NOMO-1 treated with DMSO at 0.1 percent for 48 hours (cell line): ENCODE results near the gene GLOD5.
"Not testable (repeated sequence)": the region's sequence is repeated elsewhere in the genome, so short reads cannot be mapped to it uniquely, and the experiment has no call there.

Source experiments
- DNase-seq: peaks from one replicate; lab custom pipeline; 2025; ENCODE audit not compliant: unreplicated experiment; lab: John Stamatoyannopoulos, UW

Gene GLOD5

DNA sequence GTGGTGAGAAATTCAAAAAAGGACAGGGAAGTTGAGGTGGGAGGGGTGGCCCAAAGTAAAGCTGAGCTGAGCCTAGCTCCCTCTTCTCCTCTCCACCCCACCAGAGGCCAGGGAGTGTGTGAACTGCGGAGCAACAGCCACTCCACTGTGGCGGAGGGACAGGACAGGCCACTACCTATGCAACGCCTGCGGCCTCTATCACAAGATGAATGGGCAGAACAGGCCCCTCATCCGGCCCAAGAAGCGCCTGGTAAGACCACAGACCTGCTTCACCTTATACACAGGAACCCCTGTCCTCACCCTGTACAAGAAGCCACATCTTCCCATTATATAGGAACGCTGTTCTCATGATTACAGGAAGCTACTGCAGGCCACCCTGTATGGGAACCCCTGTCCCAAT lies 30.7 kb downstream of the GLOD5 start:
- no peak for DNase-seq

GRCh38 chrX:48793935-48794334 lies 32.4 kb downstream of the GLOD5 start:
- DNase-seq, result no peak

DNA sequence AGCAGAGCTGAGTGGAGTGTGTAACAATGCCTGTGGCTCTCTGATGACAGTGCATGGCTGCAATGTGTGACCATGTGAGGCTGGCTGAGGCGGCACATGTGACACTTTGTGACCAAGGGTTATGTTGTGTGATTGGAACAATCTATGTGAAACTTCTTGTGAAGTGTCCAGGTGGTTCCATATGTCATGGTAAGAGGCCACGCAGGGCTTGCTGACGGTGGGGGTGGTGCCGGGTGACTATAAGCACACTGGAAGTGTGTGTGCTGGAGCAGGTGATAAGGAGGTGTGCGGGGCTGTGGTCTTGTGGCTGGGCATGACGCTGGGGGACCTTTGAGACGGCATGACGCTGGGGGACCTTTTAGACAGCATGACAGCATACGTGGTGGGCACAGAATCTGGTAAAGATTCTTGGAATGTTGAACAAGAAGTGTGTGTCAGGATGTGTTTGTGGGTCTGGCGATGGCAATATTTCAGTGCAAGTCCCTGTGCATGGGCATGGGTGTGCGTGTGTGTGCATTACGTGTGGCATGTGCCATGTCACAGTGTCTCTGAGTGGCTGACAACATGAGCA lies 32.9 kb downstream of the GLOD5 start:
- DNase-seq, result no peak

- no peak for DNase-seq
These were observed 33.5 kb downstream of the GLOD5 start for GRCh38 chrX:48794911-48795515.

DNA sequence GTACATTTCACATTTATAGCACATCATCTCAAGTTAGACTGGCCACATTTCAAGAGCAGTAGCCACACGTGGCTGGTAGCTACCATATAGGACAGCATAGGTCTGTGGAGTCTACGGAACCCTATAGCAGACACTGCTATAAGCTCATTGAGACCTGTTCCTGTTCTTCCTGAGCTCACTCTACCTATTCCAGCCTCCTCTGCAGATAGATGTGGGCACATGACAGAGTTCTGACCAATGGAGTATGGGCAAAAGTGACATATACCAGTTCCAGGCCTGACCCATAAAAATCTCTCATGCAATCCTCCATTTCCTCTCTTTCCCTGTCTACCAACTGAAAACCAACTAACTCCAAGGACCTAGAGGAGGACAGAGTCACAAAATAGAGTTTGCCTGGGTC lies 36.8 kb downstream of the GLOD5 start:
- no peak for DNase-seq

GRCh38 chrX:48800574-48801279 lies 39.2 kb downstream of the GLOD5 start:
- DNase-seq, result no peak

- DNase-seq, result peak; percentile 95
These were observed 39.9 kb downstream of the GLOD5 start, which contains the start of gene HDAC6 for GRCh38 chrX:48801280-48802088. Gene HDAC6, plus strand, starts transcription at chrX:48802067. Its CDS starts 626 bp downstream, at chrX:48802693.

DNA sequence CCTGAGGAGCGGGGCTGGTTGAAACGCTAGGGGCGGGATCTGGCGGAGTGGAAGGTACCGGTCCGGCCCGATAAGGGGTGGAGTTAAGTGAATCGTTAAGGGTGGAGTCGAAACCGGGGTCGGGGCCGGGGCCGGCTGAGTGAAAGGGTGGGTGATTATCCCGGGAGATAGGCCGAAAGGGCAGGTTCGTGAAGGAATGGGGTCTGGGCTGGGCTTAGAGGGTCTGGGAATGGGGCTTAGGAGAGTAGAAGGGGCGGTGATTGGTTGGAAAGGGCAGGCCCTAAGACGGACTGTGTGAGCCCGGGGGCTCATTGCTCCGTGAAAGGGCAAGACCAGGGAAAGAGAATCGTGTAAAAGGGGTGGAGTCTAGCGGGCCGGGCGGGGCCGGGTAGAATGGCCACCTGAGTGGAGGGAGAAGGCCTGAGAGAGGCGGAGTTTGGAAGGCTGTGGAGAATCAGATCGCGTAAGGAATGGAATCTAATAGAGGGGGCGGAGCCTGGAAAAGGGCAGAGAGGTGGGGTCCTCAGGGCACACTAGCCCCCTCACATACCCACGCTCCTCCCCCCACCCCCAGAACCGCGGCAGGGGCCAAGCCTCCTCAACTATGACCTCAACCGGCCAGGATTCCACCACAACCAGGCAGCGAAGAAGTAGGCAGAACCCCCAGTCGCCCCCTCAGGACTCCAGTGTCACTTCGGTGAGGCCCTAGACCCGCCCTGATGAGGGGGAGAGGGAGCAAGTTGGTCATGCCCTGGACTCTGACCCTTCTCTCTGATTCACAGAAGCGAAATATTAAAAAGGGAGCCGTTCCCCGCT lies 40.8 kb downstream of the GLOD5 start:
- peak; percentile 76 for DNase-seq

DNA sequence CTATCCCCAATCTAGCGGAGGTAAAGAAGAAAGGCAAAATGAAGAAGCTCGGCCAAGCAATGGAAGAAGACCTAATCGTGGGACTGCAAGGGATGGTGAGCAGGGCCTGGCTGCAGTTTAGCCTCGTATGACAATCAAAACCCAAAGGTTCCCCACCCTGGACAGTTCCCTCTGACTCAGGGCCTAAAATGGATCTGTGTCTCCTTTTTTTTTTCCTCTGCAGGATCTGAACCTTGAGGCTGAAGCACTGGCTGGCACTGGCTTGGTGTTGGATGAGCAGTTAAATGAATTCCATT lies 41.3 kb downstream of the GLOD5 start:
- DNase-seq, result no peak

GRCh38 chrX:48806081-48806480 lies 44.5 kb downstream of the GLOD5 start:
- DNase-seq, result no peak

DNA sequence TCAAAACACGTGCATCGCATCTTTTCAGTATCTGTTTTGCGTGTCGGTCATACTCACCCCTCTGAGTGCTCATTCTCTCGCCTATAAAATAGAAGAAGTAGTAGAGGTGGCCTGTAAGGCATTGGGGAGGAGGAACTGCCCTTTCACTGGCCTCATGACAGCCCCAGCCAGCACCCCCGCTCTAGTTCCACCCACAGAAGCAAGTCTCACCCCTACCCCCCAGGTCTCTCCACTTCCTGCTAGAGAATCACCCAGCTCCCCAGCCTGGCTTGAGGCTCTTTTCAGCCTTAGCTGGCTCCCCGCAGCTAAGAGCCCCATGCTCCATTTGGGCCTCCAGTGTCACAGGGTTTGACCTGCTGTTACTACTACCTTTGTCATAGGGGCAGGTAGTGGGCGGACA lies 52.1 kb downstream of the GLOD5 start:
- DNase-seq, result no peak

- no peak for DNase-seq
These were observed 53.2 kb downstream of the GLOD5 start for GRCh38 chrX:48814722-48815121.

GRCh38 chrX:48815266-48815665 lies 53.7 kb downstream of the GLOD5 start:
- DNase-seq, result no peak

- DNase-seq, result no peak
These were observed 54.7 kb downstream of the GLOD5 start for GRCh38 chrX:48816014-48816810.

GRCh38 chrX:48818098-48818497 lies 56.6 kb downstream of the GLOD5 start:
- no peak for DNase-seq

DNA sequence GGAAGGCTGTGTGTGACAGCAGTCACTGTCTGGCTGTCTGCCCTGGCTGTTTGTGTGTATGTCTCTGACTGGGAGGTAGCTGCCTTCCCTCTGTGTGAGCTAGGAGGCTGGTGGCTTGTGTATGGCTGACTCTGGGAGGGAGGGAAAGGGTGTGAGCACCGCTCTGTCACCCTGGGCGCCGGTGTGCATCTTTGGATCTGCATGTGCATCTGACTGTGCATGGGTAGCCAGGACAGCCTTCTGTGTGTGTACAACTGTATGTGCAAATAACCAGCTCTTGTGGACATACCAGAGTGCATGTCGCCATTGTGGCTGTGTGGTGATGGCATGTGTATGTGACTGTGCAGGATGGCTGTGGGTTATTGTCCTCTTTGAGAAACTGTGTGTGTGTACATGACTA lies 57.3 kb downstream of the GLOD5 start:
- DNase-seq, result no peak

- DNase-seq, result not testable (repeated sequence)
These were observed 57.8 kb downstream of the GLOD5 start for GRCh38 chrX:48819394-48819793.

DNA sequence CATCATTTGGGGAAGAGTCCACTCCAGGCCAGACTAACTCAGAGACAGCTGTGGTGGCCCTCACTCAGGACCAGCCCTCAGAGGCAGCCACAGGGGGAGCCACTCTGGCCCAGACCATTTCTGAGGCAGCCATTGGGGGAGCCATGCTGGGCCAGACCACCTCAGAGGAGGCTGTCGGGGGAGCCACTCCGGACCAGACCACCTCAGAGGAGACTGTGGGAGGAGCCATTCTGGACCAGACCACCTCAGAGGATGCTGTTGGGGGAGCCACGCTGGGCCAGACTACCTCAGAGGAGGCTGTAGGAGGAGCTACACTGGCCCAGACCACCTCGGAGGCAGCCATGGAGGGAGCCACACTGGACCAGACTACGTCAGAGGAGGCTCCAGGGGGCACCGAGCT lies 61.5 kb downstream of the GLOD5 start:
- DNase-seq, result no peak
